Body of pancreas (tissue), 4 donors: ENCODE data around the gene PRM1. TPM values are rescaled to one million over a fixed set of nuclear protein-coding genes. Genes with fewer than 3 reads are reported as not detected.

Source experiments
- ATAC-seq: fragments of 150-250 bp; one replicate; pipeline ENCODE4 v1.9.1; 2016
- DNase-seq, 4 donors: peaks; one replicate each; pipeline ENCODE4 v3.0.0-alpha.2; 2019
- H3K27ac ChIP-seq, 4 donors: fragments of 200-600 bp; sonication (generic); 1 replicate in 3 of 4; 2 replicates in 1 of 4; pipeline versions ENCODE4 v1.5.1 to v1.6.1; 2016 to 2019; ENCODE audit warnings: mild to moderate bottlenecking in 1 of 4, mixed read lengths in 1 of 4, moderate library complexity in 1 of 4
- H3K27me3 ChIP-seq, 2 donors: fragments of 200-600 bp; sonication (generic); one replicate each; pipeline ENCODE4 v1.6.0; 2016; ENCODE audit warnings: mild to moderate bottlenecking in 1 of 2
- H3K36me3 ChIP-seq, 2 donors: fragments of 200-600 bp; sonication (generic); replicated peaks in 1 of 2; 2 replicates each; pipeline ENCODE4 v1.5.1; 2016; ENCODE audit warnings: low read depth in 2 of 2; ENCODE audit not compliant: insufficient read depth in 1 of 2
- H3K4me1 ChIP-seq: fragments of 200-600 bp; sonication (generic); one replicate; pipeline ENCODE4 v1.6.0; 2016
- H3K4me3 ChIP-seq, 2 donors: fragments of 200-600 bp; sonication (generic); 1 replicate in 1 of 2; 2 replicates in 1 of 2; pipeline ENCODE4 v1.5.1; 2016 to 2019
- H3K9me3 ChIP-seq, 3 donors: fragments of 200-600 bp; sonication (generic); 1 replicate in 2 of 3; 2 replicates in 1 of 3; pipeline ENCODE4 v1.5.1; 2016
- CTCF ChIP-seq, 7 experiments: fragments of 450-650 bp in 4 of 7; fragments of 200-600 bp in 3 of 7; sonication (generic) in 3 of 7; IDR thresholded peaks; one replicate each; pipeline ENCODE4 v1.5.1; 2016 to 2019; ENCODE audit warnings: antibody characterized with exemption in 7 of 7
- POLR2A ChIP-seq, 3 donors: fragments of 450-650 bp; IDR thresholded peaks; one replicate each; pipeline ENCODE4 v1.6.1; 2016; ENCODE audit warnings: antibody characterized with exemption in 3 of 3, mild to moderate bottlenecking in 2 of 3
- WGBS, 2 donors: methylation state at CpG; one replicate each; pipeline ENCODE4 v1.1.5; 2017; 5-methylcytosine and 5-hydroxymethylcytosine counted together
- intact Hi-C: fragments of 100-400 bp; cut with DNase I; formaldehyde crosslinking; loops from one replicate; pipeline ENCODE4 v1.15.1; 2023
- total RNA-seq, 2 donors: library from RNA; depleted of rRNA; stranded (reverse); fragments of >200 nt; gene quantifications; one replicate each; pipeline ENCODE4 v1.1.0, GENCODE V29; 2016

Gene PRM1
- total RNA-seq, 2 donors from 2014 or later = not detected

GRCh38 chr16:11307639-11308492, 26.7 kb upstream of the PRM1 start:
- Histone ChIP-seq H3K9me3 (no peaks in the 10 kb centered on the region), H3K4me1 (peaks cover 11% of the 10 kb centered on the region), H3K4me3 (no peak overlapping the region), H3K36me3 (no peaks in the 10 kb centered on the region), H3K27ac (no peak overlapping the region), H3K27me3 (no peaks in the 10 kb centered on the region)
- ATAC-seq = no peak
- TF ChIP-seq POLR2A (IDR thresholded peaks at IDR 0.05) (no peak), CTCF (IDR thresholded peaks at IDR 0.05) (no peak)
- intact Hi-C loops = no loop called here
- no peak for DNase-seq
- 87% methylated on average over 13 to 19 of the region's 21 CpGs for WGBS, 2 donors

GRCh38 chr16:11306997-11307638, 26.0 kb upstream of the PRM1 start:
- WGBS, 2 donors = 78% methylated on average over 7 of the region's 7 CpGs
- no peak for DNase-seq
- Histone ChIP-seq H3K27ac (no peak overlapping the region), H3K27me3 (no peaks in the 10 kb centered on the region), H3K4me3 (no peak overlapping the region), H3K9me3 (no peaks in the 10 kb centered on the region), H3K4me1 (peaks cover 4% of the 10 kb centered on the region), H3K36me3 (no peaks in the 10 kb centered on the region)
- intact Hi-C loops = no loop called here
- no peak for ATAC-seq
- TF ChIP-seq POLR2A (IDR thresholded peaks at IDR 0.05) = no peak
- no peak for TF ChIP-seq CTCF (IDR thresholded peaks at IDR 0.05)

- intact Hi-C loops = no loop called here
- H3K4me1 ChIP-seq = no peaks in the 10 kb centered on the region
- no peak overlapping the region for H3K4me3 ChIP-seq
- ATAC-seq (no peak), DNase-seq (no peak)
- WGBS, 2 donors = 84 to 85% methylated on average over 8 of the region's 8 CpGs
- H3K27me3 ChIP-seq = no peaks in the 10 kb centered on the region
- no peaks in the 10 kb centered on the region for H3K36me3 ChIP-seq
- no peaks in the 10 kb centered on the region for H3K9me3 ChIP-seq
- no peak for TF ChIP-seq POLR2A (IDR thresholded peaks at IDR 0.05)
- no peak for TF ChIP-seq CTCF (IDR thresholded peaks at IDR 0.05)
- no peak overlapping the region for H3K27ac ChIP-seq
Measured at GRCh38 chr16:11306381-11306780, 25.3 kb upstream of the PRM1 start.

GRCh38 chr16:11303405-11304138, 22.4 kb upstream of the PRM1 start:
- no peak overlapping the region for H3K27ac ChIP-seq
- H3K27me3 ChIP-seq = no peaks in the 10 kb centered on the region
- WGBS, 2 donors = 57 to 60% methylated on average over 18 of the region's 18 CpGs
- H3K4me1 ChIP-seq = no peaks in the 10 kb centered on the region
- no peaks in the 10 kb centered on the region for H3K36me3 ChIP-seq
- no peaks in the 10 kb centered on the region for H3K9me3 ChIP-seq
- H3K4me3 ChIP-seq = no peak overlapping the region
- no peak for TF ChIP-seq POLR2A (IDR thresholded peaks at IDR 0.05)
- no peak for TF ChIP-seq CTCF (IDR thresholded peaks at IDR 0.05)
- peak; percentile 40 for ATAC-seq
- intact Hi-C loops = no loop called here
- DNase-seq = peak; percentile 33 to 62 (median 47)
